Measurements from ENCODE around the gene CHST13.
"Not testable (repeated sequence)": the region's sequence is repeated elsewhere in the genome, so short reads cannot be mapped to it uniquely, and the experiment has no call there.

Gene CHST13

DNA sequence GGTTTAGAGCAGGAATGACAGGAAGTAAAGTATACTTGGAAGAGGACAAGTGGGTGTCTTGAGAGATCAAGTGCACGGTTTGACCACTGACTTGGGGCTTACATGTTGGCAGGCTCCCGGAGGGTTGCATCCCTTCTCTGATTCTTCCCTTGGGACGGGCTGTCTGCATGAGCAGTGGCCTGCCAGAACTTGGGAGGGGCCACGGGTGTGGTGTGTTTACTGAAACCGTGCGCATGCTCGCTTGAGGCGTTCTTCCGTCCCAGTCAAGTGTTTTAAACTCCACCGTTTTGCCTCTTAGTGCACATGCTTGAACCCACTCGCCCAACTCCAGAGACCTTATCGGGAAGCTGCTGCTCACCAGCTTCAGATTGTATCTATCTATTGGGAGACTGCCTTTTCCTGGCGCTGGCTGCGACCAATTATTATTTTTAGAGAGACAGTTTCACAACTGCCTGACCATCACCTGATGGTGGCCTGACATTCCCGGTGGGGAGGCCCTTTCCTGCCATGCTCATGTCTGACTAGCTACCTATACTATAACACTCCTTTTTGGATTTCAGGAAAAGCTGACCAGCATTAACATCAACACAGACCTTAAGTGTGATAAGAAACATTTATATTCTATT, 49.6 kb downstream of the CHST13 start:
- no peaks in the 10 kb centered on the region for H3K27me3 Mint-ChIP-seq
- H3K4me1 Mint-ChIP-seq: no peaks in the 10 kb centered on the region
- ATAC-seq: no peak
- no peaks in the 10 kb centered on the region for H3K36me3 Mint-ChIP-seq (ENCODE audit: low read depth)
- H3K4me3 Mint-ChIP-seq: no peak overlapping the region
- H3K9me3 Mint-ChIP-seq: no peaks in the 10 kb centered on the region
- no peak for DNase-seq
- no peak overlapping the region for H3K27ac Mint-ChIP-seq

DNA sequence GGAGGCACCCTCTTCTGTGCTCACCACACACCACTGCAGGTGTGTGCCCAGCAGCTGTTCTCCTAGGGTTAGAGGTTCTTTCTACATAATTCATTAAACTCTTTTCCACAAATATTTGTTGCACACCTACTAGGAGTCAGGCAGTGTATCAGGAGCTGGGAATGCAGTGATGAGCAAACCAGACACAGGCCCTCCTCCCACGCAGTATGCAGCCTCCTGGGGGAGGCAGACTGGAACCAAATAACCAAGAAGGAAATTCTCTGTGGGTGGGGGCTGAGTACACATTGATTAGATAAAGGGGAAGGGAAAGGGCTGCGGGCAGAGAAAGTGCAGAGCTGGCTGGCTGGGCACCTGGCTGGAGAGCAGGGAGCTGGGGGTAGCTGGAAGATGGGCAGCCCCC, 53.3 kb downstream of the CHST13 start:
- no peaks in the 10 kb centered on the region for H3K4me1 Mint-ChIP-seq

DNA sequence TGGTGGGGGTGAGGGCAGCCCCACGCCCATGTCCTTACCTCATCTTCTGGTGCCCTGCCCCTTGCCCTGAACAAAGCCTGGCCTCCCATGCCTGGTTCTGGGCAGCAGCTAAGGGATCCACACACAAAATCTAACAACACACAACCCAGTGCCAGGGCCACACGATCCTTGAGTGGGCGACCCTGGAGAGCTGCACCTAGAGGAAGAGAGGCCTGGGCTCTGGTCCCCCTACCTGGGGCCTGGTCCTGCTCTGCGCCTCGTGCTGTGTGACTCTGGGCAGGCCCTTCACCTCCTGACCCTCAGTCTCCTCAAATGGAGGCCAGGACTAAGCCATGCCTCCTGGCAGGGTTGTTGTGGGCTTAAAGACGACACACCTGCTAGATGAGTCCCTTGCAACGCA, 54.7 kb downstream of the CHST13 start:
- Mint-ChIP-seq H3K36me3 (ENCODE audit: low read depth) (no peaks in the 10 kb centered on the region), H3K4me3 (no peak overlapping the region), H3K4me1 (no peaks in the 10 kb centered on the region), H3K27ac (no peak overlapping the region), H3K9me3 (no peaks in the 10 kb centered on the region), H3K27me3 (no peaks in the 10 kb centered on the region)
- DNase-seq (no peak), ATAC-seq (no peak)

More for the DNA sequence above, 53.3 kb downstream of the CHST13 start:
- Mint-ChIP-seq H3K9me3 (no peaks in the 10 kb centered on the region), H3K36me3 (ENCODE audit: low read depth) (no peaks in the 10 kb centered on the region), H3K27me3 (no peaks in the 10 kb centered on the region), H3K4me3 (no peak overlapping the region), H3K27ac (no peak overlapping the region)
- DNase-seq (no peak), ATAC-seq (no peak)

DNA sequence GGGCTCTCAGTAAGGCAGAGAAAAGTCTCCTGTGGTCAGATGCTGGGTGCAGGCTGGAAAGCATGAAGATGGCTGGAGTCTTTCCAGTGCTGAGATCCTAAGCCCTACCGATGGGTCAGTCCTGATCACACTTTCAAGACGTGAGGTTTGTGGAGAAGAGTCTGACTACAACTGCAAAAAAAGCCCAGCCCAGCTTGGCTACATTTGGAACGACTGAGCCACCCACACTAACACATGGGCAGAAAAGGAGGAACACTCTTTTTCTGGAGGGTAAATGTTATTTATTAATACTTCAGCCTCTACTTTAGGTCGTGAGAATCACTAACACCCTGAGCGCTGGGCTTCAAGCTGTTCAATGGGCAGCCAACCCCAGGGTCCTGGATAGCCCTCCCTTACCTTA, 56.8 kb downstream of the CHST13 start:
- H3K36me3 Mint-ChIP-seq (ENCODE audit: low read depth): no peaks in the 10 kb centered on the region
- no peaks in the 10 kb centered on the region for H3K4me1 Mint-ChIP-seq
- H3K9me3 Mint-ChIP-seq: no peaks in the 10 kb centered on the region
- H3K27me3 Mint-ChIP-seq: no peaks in the 10 kb centered on the region
- no peak overlapping the region for H3K27ac Mint-ChIP-seq
- DNase-seq (no peak), ATAC-seq (no peak)
- H3K4me3 Mint-ChIP-seq: no peak overlapping the region

DNA sequence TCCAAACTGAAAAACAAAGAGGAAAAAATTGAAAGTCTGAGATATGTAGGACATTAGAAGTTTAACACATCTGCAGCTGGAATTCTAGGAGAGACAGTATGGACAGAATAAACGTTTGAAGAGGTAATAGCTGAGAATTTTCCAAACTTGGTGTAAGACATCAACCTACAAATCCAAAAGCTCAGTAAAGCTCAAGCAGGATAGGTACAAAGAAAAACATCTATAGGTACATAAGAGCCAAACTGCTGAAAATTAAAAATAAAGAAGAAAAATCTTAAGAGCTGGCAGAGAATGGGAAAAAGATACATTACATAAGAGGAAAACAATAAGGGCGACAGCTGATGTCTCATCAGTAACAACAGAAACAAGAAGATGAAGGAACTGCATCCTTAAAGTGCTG, 57.6 kb downstream of the CHST13 start:
- H3K36me3 Mint-ChIP-seq (ENCODE audit: low read depth): no peaks in the 10 kb centered on the region
- ATAC-seq: no peak
- H3K27ac Mint-ChIP-seq: no peak overlapping the region
- H3K4me3 Mint-ChIP-seq: no peak overlapping the region
- no peaks in the 10 kb centered on the region for H3K9me3 Mint-ChIP-seq
- no peak for DNase-seq
- no peaks in the 10 kb centered on the region for H3K4me1 Mint-ChIP-seq
- H3K27me3 Mint-ChIP-seq: no peaks in the 10 kb centered on the region

DNA sequence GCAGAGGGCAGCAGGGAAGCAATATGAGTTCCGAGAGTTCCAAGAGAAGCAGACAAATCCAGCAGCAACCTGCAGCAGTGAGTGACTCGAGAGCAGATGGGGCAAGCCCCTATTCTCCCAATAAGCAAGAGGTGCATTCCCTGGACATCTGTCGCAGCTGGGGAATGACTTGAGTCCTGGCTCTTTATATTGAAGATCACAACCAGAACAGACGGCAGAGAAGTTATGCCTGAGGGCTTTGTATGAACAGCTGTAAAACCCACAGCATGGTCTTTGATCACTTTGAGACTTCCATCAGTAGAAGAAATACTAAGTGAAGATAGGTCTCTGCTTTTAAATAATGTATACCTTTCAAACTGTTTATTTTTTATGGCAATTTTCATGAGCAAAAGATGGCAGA, 58.4 kb downstream of the CHST13 start:
- no peak for DNase-seq
- H3K27me3 Mint-ChIP-seq: peaks cover 2% of the 10 kb centered on the region
- H3K4me3 Mint-ChIP-seq: no peak overlapping the region
- peaks cover 6% of the 10 kb centered on the region for H3K9me3 Mint-ChIP-seq
- no peak for ATAC-seq
- no peak overlapping the region for H3K27ac Mint-ChIP-seq
- no peaks in the 10 kb centered on the region for H3K36me3 Mint-ChIP-seq (ENCODE audit: low read depth)
- H3K4me1 Mint-ChIP-seq: no peaks in the 10 kb centered on the region

DNA sequence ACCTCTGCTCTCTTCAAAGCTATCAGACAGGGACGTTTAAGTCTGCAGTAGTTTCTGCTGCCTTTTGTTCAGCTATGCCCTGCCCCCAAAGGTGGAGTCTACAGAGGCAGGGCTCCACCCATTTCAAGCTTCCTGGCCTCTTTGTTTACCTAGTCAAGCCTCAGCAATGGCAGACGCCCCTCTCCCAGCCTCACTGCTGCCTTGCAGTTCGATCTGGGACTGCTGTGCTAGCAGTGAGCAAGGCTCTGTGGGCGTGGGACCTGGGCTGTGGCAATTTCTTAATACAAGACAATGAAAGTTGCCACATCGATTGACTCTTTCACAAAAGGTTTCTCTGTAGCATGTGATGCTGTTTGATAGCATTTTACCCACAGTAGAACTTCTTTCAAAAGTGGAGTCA, 67.6 kb downstream of the CHST13 start:
- H3K36me3 Mint-ChIP-seq (ENCODE audit: low read depth); DNase-seq; H3K27me3 Mint-ChIP-seq; H3K4me1 Mint-ChIP-seq; H3K27ac Mint-ChIP-seq; ATAC-seq; H3K4me3 Mint-ChIP-seq: not testable (repeated sequence)
- peaks cover 31% of the 10 kb centered on the region for H3K9me3 Mint-ChIP-seq
